GM13976 (cell line): ENCODE data around the gene MRPS12.
"Not testable (repeated sequence)": the region's sequence is repeated elsewhere in the genome, so short reads cannot be mapped to it uniquely, and the experiment has no call there.

Experiments
- DNase-seq: peaks from one replicate; pipeline ENCODE4 v3.0.0; 2012; ENCODE audit warnings: low spot score
- CTCF ChIP-seq: IDR thresholded peaks from 2 replicates; pipeline ENCODE4 v1.5.1; 2012; ENCODE audit warnings: borderline replicate concordance, mild to moderate bottlenecking; ENCODE audit not compliant: insufficient read depth; ENCODE audit errors: extremely low read depth, missing control alignments, control extremely low read depth
- in situ Hi-C: fragments of 300-500 bp; cut with MboI; formaldehyde crosslinking; loops from one replicate; pipeline ENCODE4 v1.12.0; 2022; ENCODE audit warnings: low sequenced_read_pairs, mixed read lengths, inconsistent platforms; ENCODE audit not compliant: unreplicated experiment

The MRPS12 gene

DNA sequence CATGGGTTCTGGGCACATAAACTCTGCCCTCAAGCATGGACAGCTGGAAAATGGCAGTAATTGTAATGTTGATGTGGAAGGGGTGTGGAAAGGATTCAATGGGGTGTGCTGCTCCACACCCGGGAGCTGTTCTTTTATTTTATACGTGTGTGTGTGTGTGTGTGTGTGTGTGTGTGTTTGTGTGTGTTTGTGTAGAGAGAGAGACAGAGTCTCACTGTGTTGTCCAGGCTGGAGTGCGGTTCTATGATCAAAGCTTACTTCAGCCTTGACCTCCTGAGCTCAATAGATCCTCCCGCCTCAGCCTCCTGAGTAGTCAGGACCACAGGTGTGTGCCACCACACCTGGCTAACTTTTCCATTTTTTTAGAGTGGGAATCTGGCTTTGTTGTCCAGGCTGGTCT, 2.8 kb downstream of the MRPS12 start:
- no peak for TF ChIP-seq CTCF
- in situ Hi-C loops: no loop called here
- no peak for DNase-seq

DNA sequence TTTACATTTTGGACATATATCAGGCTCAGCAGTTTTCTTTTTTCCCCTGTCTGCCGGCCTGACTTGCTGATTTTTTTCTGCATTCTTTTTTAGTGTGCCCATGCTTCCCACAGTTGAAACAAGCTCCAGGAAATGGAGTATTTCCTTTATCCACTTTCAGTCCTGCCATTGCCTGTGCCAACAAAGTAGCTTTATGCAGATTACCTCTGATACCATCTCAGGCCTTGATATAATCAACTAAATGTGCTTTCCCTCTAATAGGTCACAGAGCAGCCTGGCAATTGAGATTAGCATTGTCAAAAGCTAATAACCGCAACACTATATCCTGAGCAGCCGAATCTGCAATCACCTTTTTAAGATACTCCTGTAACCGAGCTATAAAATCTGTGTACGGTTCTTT, 9.2 kb downstream of the MRPS12 start:
- TF ChIP-seq CTCF: no peak
- in situ Hi-C loops: no loop called here
- no peak for DNase-seq

- DNase-seq, in situ Hi-C loops: not testable (repeated sequence)
Observed at GRCh38 chr19:38941466-38941865, 10.7 kb downstream of the MRPS12 start.

DNA sequence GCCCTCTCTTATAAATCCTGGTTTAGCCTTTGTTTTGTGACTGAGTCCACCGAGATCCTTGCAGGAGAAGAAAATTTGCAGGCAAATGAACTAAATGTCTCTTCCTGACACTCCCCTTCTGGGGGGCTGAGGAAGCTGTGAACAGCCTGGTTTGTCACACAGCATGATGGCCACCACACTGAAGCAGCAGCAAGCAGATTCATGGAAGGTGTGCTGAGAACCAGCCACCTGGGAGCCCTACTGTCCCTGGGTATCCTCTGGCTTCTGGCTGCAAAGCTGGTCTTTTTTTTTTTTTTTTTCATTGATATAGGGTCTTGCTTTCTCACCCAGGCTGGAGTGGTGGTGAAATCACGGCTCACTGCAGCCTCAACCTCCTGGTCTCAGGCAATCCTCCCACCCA, 11.2 kb downstream of the MRPS12 start:
- in situ Hi-C loops: no loop called here
- no peak for TF ChIP-seq CTCF

GRCh38 chr19:38942471-38943181, 11.9 kb downstream of the MRPS12 start:
- no peak for TF ChIP-seq CTCF
- in situ Hi-C loops: no loop called here
- DNase-seq: no peak

More for the DNA sequence above, 11.2 kb downstream of the MRPS12 start:
- no peak for DNase-seq

DNA sequence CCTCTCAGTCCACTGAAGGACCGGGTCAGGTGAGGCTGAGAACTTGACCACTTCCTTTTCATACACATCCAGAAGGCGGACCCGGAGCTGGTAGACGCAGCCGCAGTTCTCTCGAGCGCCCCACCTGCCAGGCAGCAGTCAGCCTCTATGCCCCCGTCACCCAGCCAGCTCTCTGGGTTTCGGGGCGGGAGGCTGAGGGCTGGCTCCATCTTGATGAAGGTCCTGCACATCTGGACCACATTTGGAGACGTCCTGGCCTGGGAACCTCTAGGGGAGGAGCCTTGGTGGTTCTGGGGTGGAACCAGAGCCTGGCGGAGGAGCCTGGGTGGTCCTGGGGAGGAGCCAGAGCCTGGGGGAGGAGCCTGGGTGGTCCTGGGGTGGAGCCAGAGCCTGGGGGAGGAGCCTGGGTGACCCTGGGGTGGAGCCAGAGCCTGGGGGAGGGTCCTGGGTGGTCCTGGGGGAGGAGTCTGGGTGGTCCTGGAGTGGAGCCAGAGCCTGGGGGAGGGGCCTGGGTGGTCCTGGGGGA, 14.3 kb downstream of the MRPS12 start:
- no peak for TF ChIP-seq CTCF
- in situ Hi-C loops: no loop called here
- DNase-seq: no peak

GRCh38 chr19:38945562-38946228, 15.0 kb downstream of the MRPS12 start:
- no peak for DNase-seq
- in situ Hi-C loops: no loop called here
- no peak for TF ChIP-seq CTCF
